Heart right ventricle (tissue), 16 donors: ENCODE data around the gene RAB3D. TPM values are rescaled to one million over a fixed set of nuclear protein-coding genes. Genes with fewer than 3 reads are reported as not detected.

Experiments used
- ATAC-seq, 8 donors: fragments of 200-7000 bp; cut with Tn5 transposase; one replicate each; pipeline ENCODE4 v1.9.1; 2020; ENCODE audit warnings: mild to moderate bottlenecking in 8 of 8, moderate library complexity in 8 of 8, moderate number of reproducible peaks in 1 of 8
- DNase-seq, 2 donors: peaks; one replicate each; pipeline ENCODE4 v3.0.0-alpha.2; 2020
- H3K27ac ChIP-seq, 10 donors: fragments of 200-600 bp; sonication (generic) in 2 of 10; one replicate each; pipeline versions ENCODE4 v1.5.0 to v1.8.0; 2020 to 2022; ENCODE audit warnings: mild to moderate bottlenecking in 3 of 10
- H3K27me3 ChIP-seq, 7 donors: fragments of 200-600 bp; one replicate each; pipeline ENCODE4 v1.8.0; 2021 to 2022; ENCODE audit warnings: mild to moderate bottlenecking in 2 of 7
- H3K36me3 ChIP-seq, 9 donors: fragments of 200-600 bp; sonication (generic) in 1 of 9; one replicate each; pipeline versions ENCODE4 v1.5.0 to v1.8.0; 2020 to 2022; ENCODE audit warnings: mild to moderate bottlenecking in 2 of 9
- H3K4me1 ChIP-seq, 9 donors: fragments of 200-600 bp; sonication (generic) in 1 of 9; one replicate each; pipeline versions ENCODE4 v1.5.0 to v1.8.0; 2020 to 2022; ENCODE audit warnings: mild to moderate bottlenecking in 4 of 9
- H3K4me3 ChIP-seq, 10 donors: fragments of 200-600 bp; sonication (generic) in 2 of 10; one replicate each; pipeline versions ENCODE4 v1.5.0 to v1.8.0; 2020 to 2022; ENCODE audit warnings: mild to moderate bottlenecking in 7 of 10, moderate library complexity in 2 of 10
- H3K9me3 ChIP-seq, 11 donors: fragments of 200-600 bp in 10 of 11; sonication (generic) in 2 of 11; one replicate each; pipeline versions ENCODE4 v1.5.0 to v1.8.0; 2013 to 2022; ENCODE audit warnings: mild to moderate bottlenecking in 2 of 11, control low read depth in 1 of 11, moderate library complexity in 1 of 11
- CTCF ChIP-seq, 9 donors: fragments of 200-600 bp; sonication (generic) in 2 of 9; IDR thresholded peaks; one replicate each; pipeline versions ENCODE4 v1.5.0 to v1.8.0; 2021 to 2022; ENCODE audit warnings: antibody characterized with exemption in 9 of 9, mild to moderate bottlenecking in 5 of 9, moderate library complexity in 1 of 9
- WGBS, 2 donors: extraction: QIAGEN DNeasy Blood & Tissue Kit; methylation state at CpG; one replicate each; pipeline ENCODE4 v1.1.7; 2013; ENCODE audit warnings: inconsistent platforms in 1 of 2; 5-methylcytosine and 5-hydroxymethylcytosine counted together
- intact Hi-C, 10 donors: fragments of 100-400 bp; cut with DNase I; formaldehyde crosslinking; loops; one replicate each; pipeline versions ENCODE4 v1.11.1 to v1.14.2; 2022
- polyA plus RNA-seq, 2 donors: library from polyadenylated mRNA; stranded (reverse); fragments of 200-250 nt; gene quantifications; one replicate each; pipeline ENCODE4 v1.2.3, GENCODE V29; 2013
- total RNA-seq, 10 donors: library from RNA; stranded (reverse); fragmentation: NEBNext Ultra II Directional in 3 of 10; extraction: Animal tissue kit (Norgen Biotek cat#: 25700) in 3 of 10; gene quantifications; one replicate each; pipeline versions ENCODE4 v1.2.1 to v1.2.4, GENCODE V29; 2021 to 2023
- donor health status: Arrhythmogenic right ventricular cardiomyopathy.
- donor health status: ischemic (EF 13 %, LVEDD 7.1; RV severe dilation, severe dysfunction).
- donor health status: healthy with polysubstance abuse.
- donor health status: DM: no; HTN: yes; CAD: no.
- donor health status: DM: no; HTN: no; CAD: no.
- donor health status: ischemic (EF 25% LVEDD 6.9; RV normal size, moderate dysfunction).
- donor health status: ischemic (EF 25% LVEDD 5.7; RV mildly dilated, moderate dysfunction).
- donor health status: healthy.
- donor health status: DM: yes; HTN: yes; CAD: no.
- donor health status: Ischemic cardiomyopathy.
- donor health status: ischemic (EF 35%, LVEDD 5.7; RV mildly dilated, moderate dysfunction).
- donor health status: nonischemic (EF 11% LVEDD 7.7; RV severe dilation, severe dysfunction).
- donor health status: DM: yes; HTN: yes; CAD: no.
- donor health status: PGD.
- donor health status: ischemic (EF 29% LVEDD 5.4; RV normal size, mild dysfunction).
- donor health status: nonischemic (EF 23%, LVEDD 6.1; RV moderate dilation, normal function).

The RAB3D gene
- total and polyA plus RNA-seq, 12 donors: 2.7 to 11.6 (median 6.0) TPM

GRCh38 chr19:11361771-11362731 is 22.6 kb upstream of the RAB3D start:
- intact Hi-C loops: no loop called here

GRCh38 chr19:11361037-11361770 is 21.7 kb upstream of the RAB3D start:
- peak in 1 of 2 donors; percentile 52 for DNase-seq
- Histone ChIP-seq H3K4me3 (peak overlapping the region in 1 of 10 donors; percentile 20), H3K36me3 (peaks cover 0 to 71% (median 4%) of the 10 kb centered on the region in 9 donors), H3K9me3 (no peaks in the 10 kb centered on the region), H3K4me1 (peaks cover 0 to 10% (median 2%) of the 10 kb centered on the region in 9 donors), H3K27me3 (no peaks in the 10 kb centered on the region), H3K27ac (no peak overlapping the region)
- intact Hi-C loops: no loop called here
- 31 to 54% methylated on average over 43 of the region's 43 CpGs for WGBS, 2 donors
- ATAC-seq: peak in 5 of 8 donors; percentile 9 to 50 (median 26)
- no peak for TF ChIP-seq CTCF (IDR thresholded peaks at IDR 0.05)

More at GRCh38 chr19:11361771-11362731, 22.6 kb upstream of the RAB3D start:
- H3K36me3 ChIP-seq: peaks cover 0 to 76% (median 4%) of the 10 kb centered on the region in 9 donors
- H3K9me3 ChIP-seq: no peaks in the 10 kb centered on the region
- DNase-seq (no peak), ATAC-seq (peak in 1 of 8 donors; percentile 7)
- peaks cover 0 to 9% (median 0%) of the 10 kb centered on the region in 9 donors for H3K4me1 ChIP-seq
- no peaks in the 10 kb centered on the region for H3K27me3 ChIP-seq
- H3K27ac ChIP-seq: no peak overlapping the region
- peak overlapping the region in 1 of 10 donors; percentile 20 for H3K4me3 ChIP-seq
- no peak for TF ChIP-seq CTCF (IDR thresholded peaks at IDR 0.05)
- WGBS, 2 donors: 55 to 77% methylated on average over 35 of the region's 35 CpGs

- peaks cover 0 to 61% (median 4%) of the 10 kb centered on the region in 9 donors for H3K36me3 ChIP-seq
- no peaks in the 10 kb centered on the region for H3K9me3 ChIP-seq
- intact Hi-C loops: loop anchor here in 1 of 10 donors (10.0 kb wide), 1 partner anchor 65 kb away; the partner anchor contains the start of gene TSPAN16
- H3K27me3 ChIP-seq: no peaks in the 10 kb centered on the region
- 88 to 90% methylated on average over 11 of the region's 11 CpGs for WGBS, 2 donors
- H3K4me3 ChIP-seq: no peak overlapping the region
- H3K4me1 ChIP-seq: peaks cover 0 to 23% (median 6%) of the 10 kb centered on the region in 9 donors
- no peak for TF ChIP-seq CTCF (IDR thresholded peaks at IDR 0.05)
- no peak for DNase-seq
- no peak overlapping the region for H3K27ac ChIP-seq
- no peak for ATAC-seq
Observed at GRCh38 chr19:11359421-11359820, 20.0 kb upstream of the RAB3D start.
